ENCODE results near the gene NR6A1.

DNA sequence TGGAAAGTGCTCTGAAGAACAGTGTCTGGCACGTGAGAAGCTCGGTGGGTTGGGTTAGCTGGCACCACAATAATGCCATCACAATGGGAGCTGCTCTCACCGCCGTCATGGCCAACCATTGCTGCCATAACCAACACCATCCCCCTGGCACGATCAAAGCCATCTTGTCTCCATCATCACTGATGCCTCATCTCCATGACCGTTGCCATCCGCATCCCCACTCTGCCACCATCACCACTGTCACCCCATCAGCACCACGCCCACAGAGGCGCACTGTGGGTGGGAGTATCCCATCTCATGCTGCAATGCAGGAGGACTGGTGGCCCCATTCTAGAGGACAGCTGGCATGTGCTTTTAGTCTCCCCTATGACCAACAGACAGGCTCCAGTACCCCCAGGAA lies 287.6 kb downstream of the NR6A1 start:
- TF ChIP-seq, protein P1, sequence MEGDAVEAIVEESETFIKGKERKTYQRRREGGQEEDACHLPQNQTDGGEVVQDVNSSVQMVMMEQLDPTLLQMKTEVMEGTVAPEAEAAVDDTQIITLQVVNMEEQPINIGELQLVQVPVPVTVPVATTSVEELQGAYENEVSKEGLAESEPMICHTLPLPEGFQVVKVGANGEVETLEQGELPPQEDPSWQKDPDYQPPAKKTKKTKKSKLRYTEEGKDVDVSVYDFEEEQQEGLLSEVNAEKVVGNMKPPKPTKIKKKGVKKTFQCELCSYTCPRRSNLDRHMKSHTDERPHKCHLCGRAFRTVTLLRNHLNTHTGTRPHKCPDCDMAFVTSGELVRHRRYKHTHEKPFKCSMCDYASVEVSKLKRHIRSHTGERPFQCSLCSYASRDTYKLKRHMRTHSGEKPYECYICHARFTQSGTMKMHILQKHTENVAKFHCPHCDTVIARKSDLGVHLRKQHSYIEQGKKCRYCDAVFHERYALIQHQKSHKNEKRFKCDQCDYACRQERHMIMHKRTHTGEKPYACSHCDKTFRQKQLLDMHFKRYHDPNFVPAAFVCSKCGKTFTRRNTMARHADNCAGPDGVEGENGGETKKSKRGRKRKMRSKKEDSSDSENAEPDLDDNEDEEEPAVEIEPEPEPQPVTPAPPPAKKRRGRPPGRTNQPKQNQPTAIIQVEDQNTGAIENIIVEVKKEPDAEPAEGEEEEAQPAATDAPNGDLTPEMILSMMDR (IDR thresholded peaks at IDR 0.05) = no peak
- TF ChIP-seq EZH2 (IDR thresholded peaks at IDR 0.05) (no peak), EZH2phosphoT487 (IDR thresholded peaks at IDR 0.05) (no peak)

Measured in neural progenitor cell (in vitro differentiated cells).